Neural cell (in vitro differentiated cells): ENCODE results near the gene EHMT2. TPM values are rescaled to one million over a fixed set of nuclear protein-coding genes. Genes with fewer than 3 reads are reported as not detected.

Experiments
- H2AFZ ChIP-seq: fragments of 200-600, 300-800 bp; sonication (generic), shearing (Covaris generic); 2 replicates; pipeline ENCODE4 v1.6.0; 2014; ENCODE audit warnings: low read depth, mild to moderate bottlenecking, antibody characterized with exemption, low read length, moderate library complexity
- H3F3A ChIP-seq: fragments of 200-600 bp; shearing (Covaris generic); 2 replicates; pipeline ENCODE4 v1.6.1; 2016; ENCODE audit warnings: mild to moderate bottlenecking, moderate library complexity, mixed read lengths, antibody characterized with exemption, low read length; ENCODE audit not compliant: insufficient read depth, poor library complexity, severe bottlenecking
- H3K27ac ChIP-seq: fragments of 200-600, 300-800 bp; sonication (generic), shearing (Covaris generic); 2 replicates; pipeline ENCODE4 v1.5.1; 2014; ENCODE audit warnings: mild to moderate bottlenecking, low read length, moderate library complexity
- H3K27me3 ChIP-seq: fragments of 300-800, 200-600 bp; sonication (generic), shearing (Covaris generic); 2 replicates; pipeline ENCODE4 v1.6.0; 2014; ENCODE audit warnings: mild to moderate bottlenecking, low read depth, low read length, moderate library complexity; ENCODE audit not compliant: insufficient read depth
- H3K36me3 ChIP-seq: fragments of 300-800, 200-600 bp; sonication (generic), shearing (Covaris generic); 2 replicates; pipeline ENCODE4 v1.5.1; 2014; ENCODE audit warnings: mild to moderate bottlenecking, antibody characterized with exemption, low read length, moderate library complexity; ENCODE audit not compliant: insufficient read depth
- H3K4me2 ChIP-seq: fragments of 300-800, 200-600 bp; sonication (generic), shearing (Covaris generic); 2 replicates; pipeline ENCODE4 v1.6.0; 2014; ENCODE audit warnings: mild to moderate bottlenecking, low read length
- H3K4me3 ChIP-seq: fragments of 300-800, 200-600 bp; sonication (generic), shearing (Covaris generic); 2 replicates; pipeline ENCODE4 v1.5.1; 2014; ENCODE audit warnings: mild to moderate bottlenecking, low read length, moderate library complexity
- H3K79me2 ChIP-seq: fragments of 200-600 bp; shearing (Covaris generic); replicated peaks from 2 replicates; pipeline ENCODE4 v1.6.0; 2014; ENCODE audit warnings: mild to moderate bottlenecking, low read length, moderate library complexity; ENCODE audit not compliant: insufficient read depth
- H3K9ac ChIP-seq: fragments of 300-800, 200-600 bp; sonication (generic), shearing (Covaris generic); 2 replicates; pipeline ENCODE4 v1.6.1; 2016; ENCODE audit warnings: mild to moderate bottlenecking, low read length, mixed read lengths
- H3K9me2 ChIP-seq: fragments of 200-600 bp; shearing (Covaris generic); 2 replicates; pipeline ENCODE4 v1.6.1; 2016; ENCODE audit warnings: mild to moderate bottlenecking, low read length, mixed read lengths; ENCODE audit not compliant: insufficient read depth
- H3K9me3 ChIP-seq: fragments of 200-600, 300-800 bp; sonication (generic), shearing (Covaris generic); 2 replicates; pipeline ENCODE4 v1.6.1; 2016; ENCODE audit warnings: mild to moderate bottlenecking, mixed run types, low read length, moderate library complexity, mixed read lengths
- H4K20me1 ChIP-seq: fragments of 200-600 bp; shearing (Covaris generic); 2 replicates; pipeline ENCODE4 v1.6.1; 2016; ENCODE audit warnings: mild to moderate bottlenecking, mixed run types; ENCODE audit not compliant: insufficient read depth
- EP300 ChIP-seq: fragments of 450-650 bp; conservative IDR thresholded peaks from 2 replicates; pipeline ENCODE4 v1.6.1; 2014; ENCODE audit warnings: antibody characterized with exemption, mild to moderate bottlenecking, moderate library complexity; ENCODE audit not compliant: poor library complexity, severe bottlenecking
- EZH2 ChIP-seq: fragments of 200-600, 300-800 bp; shearing (Covaris generic), sonication (generic); IDR thresholded peaks from 2 replicates; pipeline ENCODE4 v1.6.1; 2014; ENCODE audit warnings: antibody characterized with exemption, low read length, borderline replicate concordance, mild to moderate bottlenecking; ENCODE audit not compliant: insufficient read depth, poor library complexity, severe bottlenecking
- MXI1 ChIP-seq: fragments of 450-650 bp; conservative IDR thresholded peaks from 2 replicates; pipeline ENCODE4 v1.6.1; 2014; ENCODE audit warnings: antibody characterized with exemption, mild to moderate bottlenecking; ENCODE audit not compliant: poor library complexity, severe bottlenecking
- POLR2AphosphoS5 ChIP-seq: IDR thresholded peaks from 2 replicates; pipeline ENCODE4 v1.6.1; 2012
- RAD21 ChIP-seq: fragments of 450-650 bp; conservative IDR thresholded peaks from 2 replicates; pipeline ENCODE4 v1.6.1; 2014; ENCODE audit warnings: antibody characterized with exemption, mild to moderate bottlenecking, moderate library complexity
- SMC3 ChIP-seq: fragments of 450-650 bp; conservative IDR thresholded peaks from 2 replicates; pipeline ENCODE4 v1.6.1; 2014; ENCODE audit warnings: antibody characterized with exemption, mild to moderate bottlenecking, moderate library complexity; ENCODE audit not compliant: poor library complexity
- TAF1 ChIP-seq: IDR thresholded peaks from 2 replicates; pipeline ENCODE4 v1.6.1; 2012; ENCODE audit warnings: low read depth
- polyA plus RNA-seq: library from polyadenylated mRNA; depleted of rRNA; stranded (reverse); fragments of >200 nt; gene quantifications from 2 replicates; pipeline ENCODE4 v1.2.3, GENCODE V29; 2014
- TF ChIP-seq, protein P1 (sequence below): IDR thresholded peaks from 2 replicates; pipeline ENCODE4 v1.6.1; 2012; ENCODE audit warnings: borderline replicate concordance
- TF ChIP-seq, protein P2 (sequence below): fragments of 450-650 bp; IDR thresholded peaks from 2 replicates; pipeline ENCODE4 v1.5.1; 2014; ENCODE audit warnings: antibody characterized with exemption, mild to moderate bottlenecking, moderate library complexity; ENCODE audit not compliant: poor library complexity, severe bottlenecking

Gene EHMT2
- polyA plus RNA-seq, 1 donor from 2014 or later = 102 TPM

DNA sequence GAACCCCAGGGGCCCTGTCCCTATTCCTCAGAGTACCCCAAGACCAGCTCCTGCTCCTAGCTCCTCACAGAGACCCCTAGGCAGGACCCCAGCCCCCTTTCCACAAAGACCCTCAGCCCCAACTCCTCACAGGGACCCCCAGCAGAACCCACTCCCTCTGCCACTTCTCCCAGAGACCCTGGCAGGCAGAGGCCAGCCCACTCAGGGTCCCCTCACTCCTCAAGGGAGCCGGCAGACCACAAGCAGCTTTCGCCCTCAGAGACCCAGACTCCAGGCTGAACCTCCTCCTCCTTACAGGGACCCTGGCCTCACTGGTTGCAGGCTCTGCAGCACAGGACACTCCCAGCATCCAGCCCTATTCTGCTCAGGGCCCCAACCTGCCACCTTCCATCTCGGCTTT lies 19.3 kb downstream of the EHMT2 start:
- Histone ChIP-seq H3K4me3 (no peak overlapping the region), H3K9me3 (no peaks in the 10 kb centered on the region), H3K27ac (no peak overlapping the region), H3K79me2 (no peaks in the 10 kb centered on the region), H4K20me1 (no peaks in the 10 kb centered on the region), H3K4me2 (no peak overlapping the region), H3K27me3 (no peaks in the 10 kb centered on the region), H3K9me2 (no peaks in the 10 kb centered on the region), H3F3A (no peaks in the 10 kb centered on the region), H2AFZ (no peak overlapping the region), H3K36me3 (no peaks in the 10 kb centered on the region), H3K9ac (no peak overlapping the region)
- TF ChIP-seq RAD21 (no peak), POLR2AphosphoS5 (no peak), EZH2 (no peak), MXI1 (no peak), SMC3 (no peak), TAF1 (no peak)
- TF ChIP-seq, protein P1, sequence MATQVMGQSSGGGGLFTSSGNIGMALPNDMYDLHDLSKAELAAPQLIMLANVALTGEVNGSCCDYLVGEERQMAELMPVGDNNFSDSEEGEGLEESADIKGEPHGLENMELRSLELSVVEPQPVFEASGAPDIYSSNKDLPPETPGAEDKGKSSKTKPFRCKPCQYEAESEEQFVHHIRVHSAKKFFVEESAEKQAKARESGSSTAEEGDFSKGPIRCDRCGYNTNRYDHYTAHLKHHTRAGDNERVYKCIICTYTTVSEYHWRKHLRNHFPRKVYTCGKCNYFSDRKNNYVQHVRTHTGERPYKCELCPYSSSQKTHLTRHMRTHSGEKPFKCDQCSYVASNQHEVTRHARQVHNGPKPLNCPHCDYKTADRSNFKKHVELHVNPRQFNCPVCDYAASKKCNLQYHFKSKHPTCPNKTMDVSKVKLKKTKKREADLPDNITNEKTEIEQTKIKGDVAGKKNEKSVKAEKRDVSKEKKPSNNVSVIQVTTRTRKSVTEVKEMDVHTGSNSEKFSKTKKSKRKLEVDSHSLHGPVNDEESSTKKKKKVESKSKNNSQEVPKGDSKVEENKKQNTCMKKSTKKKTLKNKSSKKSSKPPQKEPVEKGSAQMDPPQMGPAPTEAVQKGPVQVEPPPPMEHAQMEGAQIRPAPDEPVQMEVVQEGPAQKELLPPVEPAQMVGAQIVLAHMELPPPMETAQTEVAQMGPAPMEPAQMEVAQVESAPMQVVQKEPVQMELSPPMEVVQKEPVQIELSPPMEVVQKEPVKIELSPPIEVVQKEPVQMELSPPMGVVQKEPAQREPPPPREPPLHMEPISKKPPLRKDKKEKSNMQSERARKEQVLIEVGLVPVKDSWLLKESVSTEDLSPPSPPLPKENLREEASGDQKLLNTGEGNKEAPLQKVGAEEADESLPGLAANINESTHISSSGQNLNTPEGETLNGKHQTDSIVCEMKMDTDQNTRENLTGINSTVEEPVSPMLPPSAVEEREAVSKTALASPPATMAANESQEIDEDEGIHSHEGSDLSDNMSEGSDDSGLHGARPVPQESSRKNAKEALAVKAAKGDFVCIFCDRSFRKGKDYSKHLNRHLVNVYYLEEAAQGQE = no peak

DNA sequence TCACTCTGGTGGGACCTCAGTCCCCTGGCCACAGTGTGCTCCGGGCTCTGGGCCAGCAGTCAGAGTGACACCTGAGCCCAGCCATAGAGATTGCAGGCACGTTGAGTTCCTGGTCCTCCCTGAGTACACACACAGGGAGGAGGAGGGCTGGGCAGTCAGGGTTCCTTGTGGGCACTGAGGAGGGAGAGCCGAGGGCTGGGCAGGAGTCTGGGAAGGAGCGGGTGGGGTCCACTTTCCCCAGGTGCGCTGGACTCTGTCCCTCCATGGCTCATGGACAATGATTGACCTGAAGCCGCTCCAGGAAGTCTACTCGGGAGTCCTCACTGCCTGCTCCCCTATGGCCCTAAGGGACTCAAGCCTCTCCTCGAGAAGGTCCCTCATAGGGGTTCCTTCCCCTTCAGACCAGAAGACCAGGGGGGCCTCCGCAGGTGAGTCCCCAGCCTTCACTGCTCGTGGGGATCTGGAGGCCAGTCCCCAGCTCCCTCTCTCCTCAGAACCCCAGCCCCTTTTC lies 19.8 kb downstream of the EHMT2 start:
- no peak overlapping the region for H2AFZ ChIP-seq
- H3K9me3 ChIP-seq = no peaks in the 10 kb centered on the region
- no peak overlapping the region for H3K4me2 ChIP-seq
- H3K27me3 ChIP-seq = no peaks in the 10 kb centered on the region
- no peak overlapping the region for H3K4me3 ChIP-seq
- no peaks in the 10 kb centered on the region for H3F3A ChIP-seq
- no peak overlapping the region for H3K27ac ChIP-seq
- no peaks in the 10 kb centered on the region for H4K20me1 ChIP-seq
- no peaks in the 10 kb centered on the region for H3K79me2 ChIP-seq
- no peak overlapping the region for H3K9ac ChIP-seq
- H3K36me3 ChIP-seq = no peaks in the 10 kb centered on the region
- TF ChIP-seq EP300 = no peak
- no peak for TF ChIP-seq MXI1
- TF ChIP-seq, protein P2, sequence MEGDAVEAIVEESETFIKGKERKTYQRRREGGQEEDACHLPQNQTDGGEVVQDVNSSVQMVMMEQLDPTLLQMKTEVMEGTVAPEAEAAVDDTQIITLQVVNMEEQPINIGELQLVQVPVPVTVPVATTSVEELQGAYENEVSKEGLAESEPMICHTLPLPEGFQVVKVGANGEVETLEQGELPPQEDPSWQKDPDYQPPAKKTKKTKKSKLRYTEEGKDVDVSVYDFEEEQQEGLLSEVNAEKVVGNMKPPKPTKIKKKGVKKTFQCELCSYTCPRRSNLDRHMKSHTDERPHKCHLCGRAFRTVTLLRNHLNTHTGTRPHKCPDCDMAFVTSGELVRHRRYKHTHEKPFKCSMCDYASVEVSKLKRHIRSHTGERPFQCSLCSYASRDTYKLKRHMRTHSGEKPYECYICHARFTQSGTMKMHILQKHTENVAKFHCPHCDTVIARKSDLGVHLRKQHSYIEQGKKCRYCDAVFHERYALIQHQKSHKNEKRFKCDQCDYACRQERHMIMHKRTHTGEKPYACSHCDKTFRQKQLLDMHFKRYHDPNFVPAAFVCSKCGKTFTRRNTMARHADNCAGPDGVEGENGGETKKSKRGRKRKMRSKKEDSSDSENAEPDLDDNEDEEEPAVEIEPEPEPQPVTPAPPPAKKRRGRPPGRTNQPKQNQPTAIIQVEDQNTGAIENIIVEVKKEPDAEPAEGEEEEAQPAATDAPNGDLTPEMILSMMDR = no peak
- no peak for TF ChIP-seq SMC3
- no peak for TF ChIP-seq RAD21
- no peak for TF ChIP-seq EZH2
- TF ChIP-seq, protein P1 = no peak
- H3K9me2 ChIP-seq = no peaks in the 10 kb centered on the region
